Activated CD4-positive, alpha-beta T cell treated with anti-CD3 and anti-CD28 coated beads, Interleukin-2, amount 50 U/mL, for 48 hours (primary cell): ENCODE data around the gene SPECC1.
A peak's percentile ranks its signal among the peaks of the same experiment; 100 is the strongest.
"Not testable (repeated sequence)": the region's sequence is repeated elsewhere in the genome, so short reads cannot be mapped to it uniquely, and the experiment has no call there.

Experiments used
- DNase-seq, 2 experiments: peaks; one replicate each; pipeline ENCODE4 v3.0.0-alpha.2; 2020

SPECC1 gene

GRCh38 chr17:20010099-20010863 lies 1.1 kb downstream of the SPECC1 start:
- peak in 1 of 2 experiments; percentile 7 for DNase-seq

DNA sequence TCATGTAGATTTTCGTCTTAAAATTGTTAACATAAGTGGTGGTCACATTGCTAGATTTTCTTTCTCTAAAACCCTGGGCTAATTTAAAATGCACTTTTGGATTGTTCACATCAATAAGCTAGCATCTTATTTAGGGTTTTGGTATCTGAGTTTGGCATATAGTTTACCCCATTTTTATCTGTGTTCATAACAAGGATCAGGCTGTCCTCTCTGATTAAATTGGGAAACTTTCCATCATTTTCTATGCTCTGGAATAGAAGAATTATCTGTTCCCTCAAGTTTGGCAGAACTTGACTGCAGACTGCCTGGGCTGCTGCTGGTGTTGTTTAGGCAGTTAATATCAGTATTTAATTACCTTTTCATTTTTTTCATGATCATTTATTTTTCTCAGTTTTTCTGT lies 1.8 kb downstream of the SPECC1 start:
- no peak for DNase-seq

GRCh38 chr17:20012017-20012536 lies 2.9 kb downstream of the SPECC1 start:
- DNase-seq, result no peak

DNA sequence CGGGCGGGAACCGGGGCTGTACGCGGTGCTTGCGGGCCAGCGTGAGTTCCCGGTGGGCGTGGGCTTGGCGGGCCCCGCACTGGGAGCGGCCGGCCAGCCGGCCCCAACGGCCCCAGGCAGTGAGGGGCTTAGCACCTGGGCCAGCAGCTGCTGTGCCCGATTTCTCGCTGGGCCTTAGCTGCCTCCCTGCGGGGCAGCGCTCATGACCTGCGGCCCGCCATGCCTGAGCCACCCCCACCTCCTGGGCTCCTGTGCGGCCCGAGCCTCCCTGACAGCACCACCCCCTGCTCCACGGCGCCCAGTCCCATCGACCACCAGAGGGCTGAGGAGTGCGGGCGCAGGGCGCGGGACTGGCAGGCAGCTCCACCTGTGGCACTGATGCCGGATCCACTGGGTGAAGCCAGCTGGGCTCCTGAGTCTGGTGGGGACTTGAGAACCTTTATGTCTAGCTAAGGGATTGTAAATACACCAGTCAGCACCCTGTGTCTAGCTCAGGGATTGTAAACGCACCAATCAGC lies 7.4 kb downstream of the SPECC1 start:
- not testable (repeated sequence) for DNase-seq

DNA sequence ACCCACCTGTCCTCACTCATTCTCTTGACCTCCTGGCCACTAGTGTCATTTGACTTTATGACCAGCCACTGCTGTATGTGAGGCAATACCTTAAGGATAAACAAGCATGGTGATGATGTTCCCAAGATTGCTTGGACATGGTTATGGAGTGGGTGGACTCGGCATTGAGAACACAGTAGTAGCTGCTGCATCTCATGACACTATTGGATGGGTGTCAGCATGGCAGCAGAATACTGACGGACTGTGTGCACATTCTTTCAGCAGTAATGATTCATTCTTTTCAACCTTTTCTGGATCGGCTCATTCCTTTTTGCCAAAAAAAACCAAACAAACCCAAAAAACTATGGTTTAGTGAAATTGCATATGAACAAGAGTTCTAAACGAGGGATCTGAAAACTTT lies 13.5 kb downstream of the SPECC1 start:
- DNase-seq, result no peak

DNA sequence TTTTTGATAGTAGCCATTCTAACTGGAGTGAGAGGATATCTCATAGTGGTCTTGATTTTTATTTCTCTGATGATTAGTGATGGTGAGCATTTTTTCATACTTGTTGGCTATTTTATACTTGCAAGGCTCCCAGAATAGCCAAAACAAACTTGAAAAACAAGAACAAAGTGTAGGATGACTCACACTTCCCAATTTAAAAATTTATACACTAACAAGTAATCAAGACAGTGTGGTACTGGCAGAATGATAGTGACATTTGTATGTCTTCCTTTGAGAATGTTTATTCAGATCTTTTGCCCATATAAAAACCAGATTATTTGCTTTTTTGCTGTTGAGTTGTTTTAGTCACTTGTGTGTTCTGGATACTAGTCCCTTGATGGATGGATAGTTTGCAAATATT lies 17.8 kb downstream of the SPECC1 start:
- no peak for DNase-seq

DNA sequence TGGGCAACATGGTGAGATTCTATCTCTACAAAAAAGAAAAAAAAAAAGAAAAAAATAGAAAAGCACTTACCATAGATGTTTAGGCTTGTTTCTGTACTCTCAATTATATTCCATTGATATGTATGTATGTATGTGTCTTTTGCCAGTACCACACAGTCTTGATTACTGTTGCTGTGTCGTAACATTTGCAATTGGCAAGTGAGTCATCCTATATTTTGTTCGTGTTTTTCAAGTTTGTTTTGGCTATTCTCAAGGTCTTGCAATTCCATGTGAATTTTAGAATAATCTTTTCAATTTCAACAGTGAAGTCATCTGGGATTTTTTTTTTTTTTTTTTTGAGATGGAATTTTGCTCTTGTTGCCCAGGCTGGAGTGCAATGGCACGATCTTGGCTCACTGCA lies 19.3 kb downstream of the SPECC1 start:
- no peak for DNase-seq

DNA sequence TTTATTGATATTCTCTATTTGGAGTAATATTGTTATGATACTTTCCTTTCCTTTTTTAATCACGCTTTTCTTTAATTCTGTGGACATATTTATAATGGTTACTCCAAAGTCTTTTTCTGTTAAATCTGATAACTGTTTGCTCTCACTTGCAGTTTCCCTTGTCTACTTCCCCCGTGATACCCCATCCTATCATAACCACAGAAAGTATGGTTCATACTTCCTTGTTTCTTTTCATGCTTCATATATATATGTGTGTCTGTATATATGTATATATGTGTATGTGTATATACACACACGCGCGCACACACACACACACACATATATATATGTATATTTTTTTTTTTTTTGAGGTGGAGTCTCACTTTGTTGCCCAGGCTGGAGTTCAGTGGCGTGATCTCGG lies 23.5 kb downstream of the SPECC1 start:
- no peak for DNase-seq

GRCh38 chr17:20033415-20033814 lies 24.3 kb downstream of the SPECC1 start:
- no peak for DNase-seq

- no peak for DNase-seq
Observed at GRCh38 chr17:20035501-20035900, 26.3 kb downstream of the SPECC1 start.

GRCh38 chr17:20037286-20037685 lies 28.1 kb downstream of the SPECC1 start:
- DNase-seq, result not testable (repeated sequence)

DNA sequence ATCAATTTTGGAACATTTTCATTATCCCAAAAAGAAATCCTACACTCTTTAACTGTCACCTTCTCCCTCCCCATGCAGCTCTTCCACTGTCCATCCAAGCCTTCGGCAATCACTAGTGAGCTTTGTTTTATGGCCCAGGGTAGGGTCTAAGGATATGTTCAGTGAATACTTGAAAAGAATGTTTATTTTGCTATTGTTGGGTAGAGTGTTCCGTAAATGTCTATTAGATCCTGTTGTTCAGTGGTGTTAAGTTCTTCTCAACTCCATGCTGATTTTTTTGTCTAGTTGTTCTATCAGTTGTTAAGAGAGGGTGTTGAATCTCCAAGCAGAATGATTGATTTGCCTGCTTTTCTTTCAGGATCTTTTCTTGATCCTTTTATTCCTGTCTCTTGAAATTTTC lies 29.9 kb downstream of the SPECC1 start:
- no peak for DNase-seq

GRCh38 chr17:20040216-20040615 lies 31.1 kb downstream of the SPECC1 start:
- DNase-seq, result no peak

- DNase-seq, result no peak
Observed at GRCh38 chr17:20043021-20043420, 33.9 kb downstream of the SPECC1 start.

- no peak for DNase-seq
Observed at GRCh38 chr17:20045476-20045875, 36.3 kb downstream of the SPECC1 start.

DNA sequence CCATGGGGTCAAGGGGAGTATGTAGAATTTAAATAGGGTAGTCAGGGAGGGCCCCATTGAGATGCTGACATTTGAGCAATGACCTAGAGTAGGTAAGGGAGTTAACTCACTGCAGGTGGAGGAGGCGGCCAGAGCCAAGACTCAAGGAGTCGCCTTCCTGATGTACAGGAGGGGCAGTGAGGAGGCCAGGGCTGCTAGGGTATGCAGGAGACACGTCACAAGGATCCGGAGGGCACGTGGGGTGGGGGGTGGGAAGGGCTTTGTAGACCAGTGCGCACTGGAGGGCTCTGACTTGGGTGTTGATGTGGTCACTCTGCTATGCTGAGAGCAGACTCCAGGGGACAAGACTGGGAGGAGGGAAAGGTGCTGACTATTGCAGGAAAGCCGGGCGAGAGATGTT lies 37.5 kb downstream of the SPECC1 start:
- DNase-seq, result no peak

DNA sequence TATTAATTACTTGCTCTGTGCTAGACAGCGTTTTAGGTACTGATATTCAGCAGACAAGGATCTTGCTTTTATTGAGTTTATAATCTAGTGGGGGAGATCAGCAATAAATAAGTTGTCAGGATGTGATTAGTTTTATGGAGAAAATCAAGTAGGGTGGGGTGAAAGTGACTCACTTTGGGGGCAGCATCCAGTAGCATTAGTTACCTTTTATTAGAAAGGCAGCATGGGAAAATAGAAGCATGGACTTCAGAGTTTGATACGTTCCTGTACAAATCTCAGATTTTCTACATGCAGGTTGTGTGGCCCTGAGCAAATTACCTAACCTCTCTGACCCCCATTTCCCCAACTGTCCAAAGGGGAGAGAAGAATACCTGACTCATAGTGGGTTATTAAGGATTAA lies 42.5 kb downstream of the SPECC1 start:
- DNase-seq, result no peak

DNA sequence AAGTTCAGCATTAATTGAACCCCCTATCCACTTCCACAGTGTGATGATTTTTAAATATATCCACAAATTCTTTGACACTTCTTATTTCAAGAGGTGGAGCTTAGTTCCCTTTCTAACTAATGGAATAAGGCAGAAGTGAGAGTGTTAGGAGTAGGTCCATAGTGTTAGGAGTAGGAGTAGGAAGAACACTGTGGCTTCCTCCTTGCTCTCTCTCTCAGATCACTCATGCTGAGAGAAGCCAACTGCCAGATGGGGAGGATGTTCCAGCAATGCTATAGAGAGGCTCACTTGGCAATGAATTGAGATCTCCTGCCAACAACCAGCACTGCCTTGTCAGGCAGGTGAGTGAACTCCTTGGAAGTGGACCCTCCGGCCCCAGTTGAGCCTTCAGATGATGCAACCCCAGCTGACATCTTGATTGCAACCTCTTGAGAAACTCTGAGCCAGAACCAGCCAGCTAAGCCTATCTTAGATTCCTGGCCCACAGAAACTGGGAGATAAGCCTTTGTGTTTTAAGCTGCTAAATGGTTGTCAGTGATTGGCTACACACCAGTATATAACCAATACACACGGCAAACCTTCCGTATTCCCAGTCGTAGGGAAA lies 44.3 kb downstream of the SPECC1 start:
- DNase-seq, result no peak

GRCh38 chr17:20059728-20060188 lies 50.6 kb downstream of the SPECC1 start:
- DNase-seq, result no peak

DNA sequence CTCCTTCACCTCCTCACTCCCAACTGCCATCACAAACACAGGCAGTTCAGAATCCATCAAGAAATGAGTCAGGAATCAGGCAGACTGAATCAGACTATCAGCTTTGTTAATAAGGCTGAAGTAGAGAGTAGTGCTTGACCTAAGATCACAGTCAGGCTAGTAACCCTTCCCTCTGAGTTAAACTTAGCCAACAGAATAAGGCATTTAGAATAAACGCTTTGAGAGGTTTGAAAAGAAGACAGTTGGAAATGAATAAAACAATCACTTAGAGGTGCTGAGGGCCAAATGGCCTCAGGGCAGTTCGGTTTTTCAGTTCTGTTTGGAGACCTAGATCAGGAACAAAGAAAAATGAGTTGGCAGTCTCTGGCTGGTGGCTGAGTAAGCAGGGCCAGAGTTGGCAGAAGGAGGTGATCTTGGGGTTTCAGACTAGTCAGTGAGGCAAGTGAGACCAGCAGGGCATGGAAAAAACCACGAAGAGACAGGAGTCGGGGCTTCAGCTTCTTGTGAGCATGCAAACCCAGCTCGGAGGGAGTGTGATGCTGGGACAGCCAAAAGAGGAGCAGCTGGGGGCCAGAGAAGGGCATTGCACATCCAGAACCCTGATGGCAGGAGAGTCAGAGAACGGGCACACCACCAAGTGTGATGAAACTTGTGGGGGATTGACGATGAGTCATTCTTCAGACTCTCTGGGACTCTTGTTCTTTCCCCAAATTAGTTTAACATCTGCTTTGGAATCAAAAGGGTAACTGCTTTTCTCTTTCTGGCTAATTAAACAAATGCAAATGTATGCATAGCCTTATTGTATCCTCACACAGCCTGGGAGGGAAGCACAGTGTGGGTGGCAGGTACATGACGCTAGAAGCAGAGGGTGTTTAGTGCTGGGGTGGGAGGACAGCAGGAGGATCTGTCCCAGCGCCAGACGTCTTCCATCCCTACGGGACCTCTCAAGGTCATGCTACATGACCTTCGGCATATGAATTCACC lies 54.8 kb downstream of the SPECC1 start:
- DNase-seq, result peak; percentile 40 to 59

- no peak for DNase-seq
Observed at GRCh38 chr17:20066253-20066652, 57.1 kb downstream of the SPECC1 start.

DNA sequence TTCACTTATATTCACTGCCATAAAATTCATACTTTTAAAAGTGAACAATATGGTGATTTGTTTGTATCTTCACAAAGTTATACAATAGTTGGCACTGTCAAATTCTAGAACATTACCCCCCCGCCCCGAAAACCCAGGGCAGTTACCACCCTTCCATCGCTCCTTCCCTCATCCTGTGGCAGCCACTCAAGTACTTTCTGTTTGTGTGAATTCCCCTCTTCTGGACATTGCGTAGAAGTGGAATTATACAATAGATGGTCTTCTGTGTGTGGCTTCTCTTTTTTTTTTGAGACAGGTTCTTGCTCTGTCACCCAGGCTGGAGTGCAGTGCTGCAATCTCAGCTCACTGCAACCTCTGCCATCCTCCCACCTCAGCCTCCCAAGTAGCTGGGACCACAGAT lies 58.6 kb downstream of the SPECC1 start:
- DNase-seq, result no peak

- DNase-seq, result no peak
Observed at GRCh38 chr17:20068445-20068844, 59.3 kb downstream of the SPECC1 start.
